Hepatic stellate cell (primary cell): Measurements from ENCODE around the gene RREB1.

Source experiments
- DNase-seq: peaks from one replicate; pipeline ENCODE4 v3.0.0; 2011; ENCODE audit warnings: low spot score

The RREB1 gene

GRCh38 chr6:7165002-7165889 lies 57.5 kb downstream of the RREB1 start:
- DNase-seq: no peak

GRCh38 chr6:7165890-7166267 lies 58.1 kb downstream of the RREB1 start:
- no peak for DNase-seq

- DNase-seq: no peak
These were observed 58.9 kb downstream of the RREB1 start for GRCh38 chr6:7166410-7167293.

- no peak for DNase-seq
These were observed 61.5 kb downstream of the RREB1 start for GRCh38 chr6:7169296-7169721.

GRCh38 chr6:7170117-7170732 lies 62.5 kb downstream of the RREB1 start:
- no peak for DNase-seq

GRCh38 chr6:7171119-7171518 lies 63.4 kb downstream of the RREB1 start:
- DNase-seq: no peak

GRCh38 chr6:7171733-7172132 lies 64.0 kb downstream of the RREB1 start:
- no peak for DNase-seq

- DNase-seq: no peak
These were observed 64.9 kb downstream of the RREB1 start for GRCh38 chr6:7172649-7173048.

- no peak for DNase-seq
These were observed 66.2 kb downstream of the RREB1 start for GRCh38 chr6:7173843-7174503.

- no peak for DNase-seq
These were observed 67.7 kb downstream of the RREB1 start for GRCh38 chr6:7175462-7175861.

GRCh38 chr6:7176208-7176607 lies 68.4 kb downstream of the RREB1 start:
- DNase-seq: no peak

GRCh38 chr6:7178280-7178679 lies 70.5 kb downstream of the RREB1 start:
- DNase-seq: no peak

- no peak for DNase-seq
These were observed 73.0 kb downstream of the RREB1 start for GRCh38 chr6:7180751-7181150.

- DNase-seq: no peak
These were observed 75.9 kb downstream of the RREB1 start for GRCh38 chr6:7183707-7184106.

GRCh38 chr6:7184502-7184901 lies 76.7 kb downstream of the RREB1 start:
- no peak for DNase-seq

GRCh38 chr6:7185561-7185960 lies 77.8 kb downstream of the RREB1 start:
- DNase-seq: no peak

GRCh38 chr6:7188492-7188891 lies 80.7 kb downstream of the RREB1 start:
- no peak for DNase-seq

GRCh38 chr6:7189101-7189758 lies 81.5 kb downstream of the RREB1 start:
- no peak for DNase-seq

GRCh38 chr6:7190791-7191190 lies 83.0 kb downstream of the RREB1 start:
- DNase-seq: no peak

- DNase-seq: no peak
These were observed 85.4 kb downstream of the RREB1 start for GRCh38 chr6:7193122-7193521.

- DNase-seq: no peak
These were observed 86.9 kb downstream of the RREB1 start for GRCh38 chr6:7194657-7195056.
